Measurements from ENCODE around the gene SLC8B1.
"Not testable (repeated sequence)": the region's sequence is repeated elsewhere in the genome, so short reads cannot be mapped to it uniquely, and the experiment has no call there.

The SLC8B1 gene

GRCh38 chr12:113358381-113359132 lies 23.6 kb upstream of the SLC8B1 start, which contains the start of gene PLBD2:
TSS of gene PLBD2 (plus strand) at chr12:113358587. CDS start at chr12:113358601, 14 bp downstream.
- DNase-seq: peak; percentile 60 to 97 (median 90)

GRCh38 chr12:113354192-113354591 lies 19.3 kb upstream of the SLC8B1 start:
- DNase-seq: not testable (repeated sequence)

- DNase-seq: no peak
Observed at GRCh38 chr12:113351089-113351488, 16.2 kb upstream of the SLC8B1 start.

- peak in 2 of 51 donors; percentile 6 to 15 for DNase-seq
Observed at GRCh38 chr12:113348849-113349536, 14.1 kb upstream of the SLC8B1 start.

- DNase-seq: no peak
Observed at GRCh38 chr12:113347892-113348291, 13.0 kb upstream of the SLC8B1 start.

- DNase-seq: no peak
Observed at GRCh38 chr12:113347107-113347506, 12.2 kb upstream of the SLC8B1 start.

GRCh38 chr12:113346353-113346752 lies 11.4 kb upstream of the SLC8B1 start:
- DNase-seq: no peak

GRCh38 chr12:113345318-113345717 lies 10.4 kb upstream of the SLC8B1 start:
- DNase-seq: no peak

- no peak for DNase-seq
Observed at GRCh38 chr12:113341535-113341934, 6.6 kb upstream of the SLC8B1 start.

GRCh38 chr12:113340061-113340460 lies 5.2 kb upstream of the SLC8B1 start:
- DNase-seq: no peak

GRCh38 chr12:113339540-113339939 lies 4.6 kb upstream of the SLC8B1 start:
- no peak for DNase-seq

GRCh38 chr12:113333877-113334785 lies 778 bp downstream of the SLC8B1 start:
- DNase-seq: peak in 4 of 51 donors; percentile 2 to 16 (median 6)

- DNase-seq: no peak
Observed at GRCh38 chr12:113333418-113333750, 1.5 kb downstream of the SLC8B1 start.

GRCh38 chr12:113332688-113333417 lies 2.1 kb downstream of the SLC8B1 start:
- DNase-seq: no peak

- DNase-seq: no peak
Observed at GRCh38 chr12:113330505-113330904, 4.4 kb downstream of the SLC8B1 start.

GRCh38 chr12:113329791-113330417 lies 5.0 kb downstream of the SLC8B1 start:
- DNase-seq: no peak

- no peak for DNase-seq
Observed at GRCh38 chr12:113329022-113329790, 5.7 kb downstream of the SLC8B1 start.

GRCh38 chr12:113328368-113328889 lies 6.5 kb downstream of the SLC8B1 start:
- DNase-seq: no peak

- DNase-seq: no peak
Observed at GRCh38 chr12:113326775-113327395, 8.0 kb downstream of the SLC8B1 start.
